Astrocyte of the hippocampus (primary cell): ENCODE results near the gene B4GALT2.

Experiments
- DNase-seq: peaks from one replicate; pipeline ENCODE4 v3.0.0; 2011; ENCODE audit warnings: low read depth, low spot score

Gene B4GALT2

DNA sequence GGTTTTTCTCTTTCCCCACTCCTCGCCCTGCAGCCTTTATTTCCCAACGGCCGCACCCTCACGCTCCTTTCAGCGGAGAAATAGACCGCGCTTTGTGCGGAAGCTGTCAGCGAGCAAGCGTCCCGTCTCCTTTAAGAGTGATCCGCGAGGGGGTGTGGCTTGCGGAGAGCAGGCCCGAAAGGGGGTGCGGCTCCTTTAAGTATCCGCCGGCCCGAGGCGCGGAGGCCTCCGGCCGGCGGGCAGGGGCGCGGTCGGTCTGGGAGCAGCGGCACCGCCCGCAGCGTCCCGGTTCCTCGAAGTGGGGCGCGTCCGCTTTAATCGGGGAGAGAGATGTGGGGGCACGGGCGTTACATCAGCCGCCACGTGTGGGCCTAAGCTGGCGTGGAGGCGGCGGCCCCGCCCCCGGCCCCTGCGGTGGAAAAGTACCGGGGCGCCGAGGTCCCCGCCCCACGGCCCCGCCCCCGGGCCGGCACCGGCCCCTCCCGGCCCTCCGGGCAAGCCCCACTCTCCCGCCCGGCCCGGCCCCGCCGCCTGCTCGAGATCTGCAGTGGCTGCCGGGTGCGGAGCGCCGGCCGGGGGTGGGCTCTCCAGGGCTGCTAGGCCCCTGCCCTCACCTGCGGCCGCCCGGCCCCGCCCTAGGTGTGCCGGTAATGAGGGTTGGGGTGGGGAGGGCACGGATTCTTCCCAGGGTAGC lies 51.0 kb downstream of the B4GALT2 start:
- DNase-seq, result peak; percentile 92

DNA sequence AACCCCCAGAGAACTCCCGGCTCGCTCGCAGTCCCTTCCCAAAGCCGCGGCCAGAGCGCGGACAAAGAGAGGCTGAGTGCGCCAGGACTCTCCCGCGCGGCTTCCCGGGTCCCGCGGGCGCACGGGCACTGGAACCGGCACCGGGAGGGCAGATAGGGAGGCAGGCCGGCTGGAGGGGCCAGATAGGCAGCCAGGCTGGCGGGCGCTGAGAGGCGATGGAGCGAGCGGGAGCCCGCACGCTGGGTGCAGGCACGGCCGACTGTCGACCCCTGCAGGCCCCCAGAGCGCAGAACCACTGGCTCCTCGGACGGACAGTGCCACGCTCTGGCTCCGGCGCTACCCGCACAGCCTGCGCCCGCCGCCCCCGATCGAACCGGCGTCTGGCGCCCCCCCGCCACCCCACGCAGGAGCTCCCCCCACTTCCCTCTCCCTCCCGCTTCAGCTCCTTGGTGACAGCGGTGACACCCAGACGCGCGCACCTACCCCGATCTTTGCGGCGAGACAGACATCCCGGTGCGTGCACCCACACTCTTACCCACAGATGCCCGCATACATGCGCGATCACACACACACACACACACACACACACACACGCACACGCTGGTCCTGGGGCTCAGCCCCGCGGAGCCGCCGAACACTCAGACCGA lies 51.7 kb downstream of the B4GALT2 start:
- peak; percentile 78 for DNase-seq

DNA sequence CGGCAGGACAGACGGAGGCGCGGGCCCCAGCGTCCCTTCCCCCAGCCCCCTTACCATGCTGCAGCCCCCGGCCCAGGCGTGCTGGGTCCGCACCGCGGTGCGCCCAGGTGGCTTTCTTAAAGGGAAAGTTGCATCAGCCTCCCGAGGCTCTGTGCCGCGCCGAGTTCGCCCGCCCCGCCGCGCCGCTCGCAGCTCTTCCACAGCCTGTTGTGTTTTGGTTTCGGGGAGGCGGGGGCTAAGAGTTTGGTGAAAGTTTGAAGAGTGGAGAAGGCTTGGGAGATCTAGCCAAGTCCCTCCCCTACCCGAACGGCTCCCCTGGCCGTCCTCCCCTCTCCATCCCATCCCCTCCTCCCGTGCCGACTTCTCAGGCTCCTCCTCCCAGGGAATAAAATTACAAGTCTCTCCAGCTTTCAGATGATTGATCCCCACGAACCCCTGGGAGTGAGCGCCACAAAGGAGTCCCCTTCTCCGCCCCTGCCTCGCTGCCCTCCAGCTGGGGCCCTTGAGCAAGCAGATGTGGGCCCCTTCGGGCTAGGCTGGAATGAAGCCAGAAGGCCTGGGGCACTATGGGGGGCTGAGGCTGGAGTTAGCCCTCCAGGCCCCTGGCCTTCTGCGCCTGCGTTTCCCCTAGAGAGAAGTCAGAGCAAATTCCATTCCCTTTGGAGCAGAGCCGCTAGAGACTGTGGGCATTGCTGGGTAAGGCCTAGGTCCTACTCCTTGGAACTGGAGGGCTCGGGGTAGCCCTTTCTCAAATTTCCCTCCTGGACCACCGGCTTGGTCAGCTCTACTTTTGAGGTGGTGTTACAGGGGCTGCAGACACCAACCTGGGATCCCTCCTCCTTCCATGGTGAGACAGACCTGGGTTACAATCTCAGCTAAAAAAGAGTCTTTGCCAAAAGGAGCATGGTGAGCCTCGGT lies 52.5 kb downstream of the B4GALT2 start, which contains the start of gene SLC6A9:
SLC6A9 (minus strand) TSS at position 211 of the 918 bp plus-strand sequence. CDS start 7,185 bp downstream, outside the sequence.
- DNase-seq, result peak; percentile 77

DNA sequence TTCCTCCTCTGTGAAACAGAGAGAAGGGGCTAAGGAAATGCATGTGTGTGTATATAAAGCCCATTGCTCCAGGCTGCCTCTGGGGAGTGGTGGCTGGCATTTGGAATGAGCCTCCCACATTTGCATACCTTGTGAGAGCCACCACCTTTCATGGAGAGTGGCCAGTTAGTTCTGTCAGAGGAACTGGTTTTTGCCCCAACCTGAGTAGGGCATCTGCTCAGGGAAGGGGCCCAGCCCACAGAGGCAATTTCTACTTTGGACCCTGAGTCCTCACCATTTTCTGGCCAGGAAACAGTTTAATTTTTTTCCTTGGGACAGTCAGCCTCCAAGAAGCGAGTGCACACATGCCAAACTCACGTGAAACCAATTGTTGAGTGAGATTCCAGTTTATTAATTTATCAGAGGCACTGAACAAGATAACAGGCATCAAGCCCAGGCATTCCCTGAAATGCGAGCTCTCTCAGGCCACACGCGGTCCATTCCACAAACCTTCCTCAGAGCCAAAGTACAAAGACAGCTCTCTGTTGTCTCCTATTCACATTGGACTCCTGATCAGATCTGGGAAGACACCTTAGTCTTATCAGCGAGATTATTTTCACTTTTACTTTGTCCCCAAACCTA lies 53.3 kb downstream of the B4GALT2 start:
- no peak for DNase-seq

DNA sequence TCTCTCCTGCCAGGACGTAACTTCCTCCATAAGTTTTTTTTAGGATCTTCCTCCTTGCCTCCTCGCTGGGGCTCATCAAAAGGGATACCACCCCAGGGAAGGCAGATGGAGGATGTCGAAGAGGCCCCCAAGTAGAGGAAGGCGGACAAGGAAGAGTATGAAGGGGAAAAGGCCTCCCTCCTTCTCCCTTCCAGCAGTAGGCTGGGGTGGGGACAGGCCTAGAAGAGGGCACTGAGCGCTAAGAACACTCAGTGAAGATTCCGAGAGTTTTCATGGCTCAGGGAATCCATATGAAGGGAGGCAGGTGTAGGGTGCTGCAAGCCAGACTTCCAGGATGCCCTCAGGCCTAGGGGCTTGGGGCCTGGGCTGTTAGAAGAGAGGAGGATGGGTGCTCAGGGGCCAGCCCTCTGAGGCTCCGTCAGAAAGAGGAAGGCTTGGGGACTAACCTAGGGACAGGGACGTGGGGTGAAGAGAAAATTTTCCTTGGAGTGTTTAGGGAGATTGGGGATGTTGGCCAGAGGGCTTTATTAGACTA lies 54.1 kb downstream of the B4GALT2 start:
- DNase-seq, result no peak

DNA sequence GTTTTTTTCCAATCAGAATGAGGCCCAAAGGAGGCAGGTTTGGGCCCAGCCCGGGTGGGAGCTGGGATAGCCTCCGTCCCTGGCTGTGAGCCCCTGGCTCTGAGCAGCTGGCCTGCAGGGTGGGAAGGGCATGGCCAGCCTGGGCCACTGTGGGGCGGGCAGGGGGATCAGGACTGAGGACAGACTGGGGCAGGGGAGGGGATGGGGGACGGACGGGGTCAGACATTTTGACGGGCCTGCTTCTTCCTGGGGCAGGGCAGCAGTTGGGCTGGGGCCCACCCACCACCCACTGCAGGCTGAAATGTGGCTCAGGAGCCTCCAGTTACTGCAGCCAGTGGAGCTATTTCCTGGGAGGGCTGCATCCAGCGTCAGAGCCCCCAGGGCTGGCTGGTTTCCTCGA lies 54.7 kb downstream of the B4GALT2 start:
- no peak for DNase-seq

DNA sequence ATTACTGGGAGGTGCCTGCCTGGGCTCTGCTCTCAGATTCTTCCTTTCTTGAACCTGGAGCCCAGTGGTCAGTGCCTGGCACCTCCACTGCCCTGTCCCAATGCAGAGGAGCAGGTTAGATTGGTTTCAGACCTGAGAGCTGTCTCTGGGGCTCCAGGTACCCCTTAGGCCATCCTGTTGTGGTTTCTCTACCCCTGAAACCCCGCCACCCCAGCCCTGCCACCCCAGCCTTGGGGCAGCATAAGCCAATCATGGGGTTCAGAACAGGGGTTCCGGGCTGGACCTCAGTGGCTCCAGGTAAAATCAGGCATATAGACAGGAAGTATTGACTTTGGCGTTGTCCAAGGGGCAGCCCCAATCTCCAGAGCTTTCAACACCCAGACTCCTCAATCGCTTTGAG lies 55.4 kb downstream of the B4GALT2 start:
- no peak for DNase-seq

DNA sequence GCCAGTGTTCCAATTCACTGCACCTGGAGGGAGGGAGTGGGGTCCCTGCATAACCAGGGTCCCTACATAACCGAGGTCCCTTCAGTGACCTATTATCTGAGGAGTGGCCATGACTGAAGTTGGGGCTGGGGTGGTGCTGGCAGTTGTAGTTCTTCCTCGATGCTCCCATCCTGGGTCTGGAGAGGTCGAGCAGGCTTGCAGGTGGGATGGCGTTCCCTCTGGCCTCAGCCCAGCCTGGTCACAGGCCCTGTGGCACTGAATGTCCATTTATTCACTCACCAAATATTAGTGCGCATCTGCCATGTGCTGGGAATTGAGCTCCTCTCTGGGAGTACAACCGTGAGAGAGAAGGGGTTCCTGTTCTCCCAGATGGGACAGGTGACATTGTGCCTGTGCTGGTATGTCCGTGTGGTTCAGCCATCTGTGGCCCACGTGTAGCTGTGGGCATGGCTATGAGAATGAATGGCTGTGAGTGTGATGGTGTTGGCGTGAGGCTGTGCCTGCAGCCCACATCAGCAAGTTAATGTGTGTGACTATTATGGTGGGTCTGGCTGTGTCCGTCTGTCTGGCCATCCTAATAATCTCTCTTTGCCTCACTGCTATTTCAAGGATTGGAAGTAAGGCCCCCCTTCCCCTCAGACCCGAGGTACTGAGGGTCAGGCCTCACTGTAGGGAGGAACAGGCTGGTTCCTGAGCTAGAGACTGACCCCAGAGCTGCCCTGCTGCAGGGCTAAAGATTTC lies 56.1 kb downstream of the B4GALT2 start:
- no peak for DNase-seq

DNA sequence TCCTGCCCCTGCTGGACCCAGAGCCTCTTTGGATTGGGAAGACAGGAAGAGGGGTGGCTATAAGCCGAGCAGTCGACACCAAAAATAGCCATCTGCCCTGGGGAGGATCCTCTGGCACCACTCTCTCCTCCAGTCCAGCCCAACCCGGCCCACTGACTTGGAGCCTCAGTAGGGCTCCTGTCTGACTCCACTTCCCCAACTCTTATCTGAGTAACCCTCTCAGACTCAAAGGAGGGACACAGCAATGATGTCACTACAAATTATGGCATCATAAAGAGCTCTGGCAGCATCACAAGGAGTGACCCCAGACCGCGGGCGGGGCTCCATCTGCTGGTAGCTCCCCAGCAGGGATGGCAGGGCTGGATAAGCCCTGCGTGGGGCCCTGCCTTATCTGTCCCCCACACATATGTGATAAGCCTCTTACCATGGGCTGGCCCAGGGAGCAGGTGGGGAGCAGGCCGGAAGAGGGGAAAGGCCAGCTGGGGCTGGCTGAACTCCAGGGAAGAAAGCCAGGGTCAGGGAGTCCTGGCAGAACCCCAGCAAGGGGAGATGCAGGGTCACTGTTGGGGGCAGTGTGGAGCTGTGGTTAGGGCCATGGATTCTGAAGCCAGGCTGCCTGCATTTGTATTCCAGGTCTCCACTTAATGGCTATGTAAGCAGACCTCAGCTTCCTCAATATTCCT lies 56.9 kb downstream of the B4GALT2 start:
- no peak for DNase-seq

DNA sequence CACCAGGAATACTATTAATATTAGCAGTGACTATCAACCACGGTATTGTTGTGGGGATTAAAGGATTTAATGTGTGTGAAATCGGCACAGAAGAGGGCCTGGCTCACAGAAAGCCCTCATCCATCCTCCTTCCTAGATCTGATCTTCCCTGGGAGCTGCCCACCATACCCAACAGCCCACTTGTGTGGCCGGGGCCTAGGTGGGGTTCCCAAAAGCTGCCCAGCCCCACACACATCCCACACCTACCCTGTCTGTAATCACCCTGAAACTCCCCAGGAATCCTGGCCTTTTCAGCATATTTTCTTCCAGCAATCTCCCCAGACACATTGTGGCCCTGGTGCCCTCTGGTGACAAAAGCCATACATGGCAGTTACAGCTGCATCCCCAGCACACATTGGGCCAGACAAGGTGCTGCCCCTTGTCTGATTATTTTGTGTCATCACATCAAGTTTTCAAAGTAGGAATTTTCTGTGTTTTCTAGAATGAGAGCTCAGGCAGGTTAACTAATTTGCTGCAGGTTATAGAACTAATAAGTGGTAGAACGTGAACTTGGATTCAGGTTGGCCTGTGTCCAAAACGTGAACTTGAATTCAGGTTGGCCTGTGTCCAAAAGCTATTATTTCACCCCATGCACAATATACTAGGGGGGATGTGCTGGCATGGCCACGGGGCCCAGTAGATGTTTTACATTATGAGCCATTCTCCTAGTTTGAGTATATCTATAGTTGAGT lies 57.6 kb downstream of the B4GALT2 start:
- peak; percentile 85 for DNase-seq

DNA sequence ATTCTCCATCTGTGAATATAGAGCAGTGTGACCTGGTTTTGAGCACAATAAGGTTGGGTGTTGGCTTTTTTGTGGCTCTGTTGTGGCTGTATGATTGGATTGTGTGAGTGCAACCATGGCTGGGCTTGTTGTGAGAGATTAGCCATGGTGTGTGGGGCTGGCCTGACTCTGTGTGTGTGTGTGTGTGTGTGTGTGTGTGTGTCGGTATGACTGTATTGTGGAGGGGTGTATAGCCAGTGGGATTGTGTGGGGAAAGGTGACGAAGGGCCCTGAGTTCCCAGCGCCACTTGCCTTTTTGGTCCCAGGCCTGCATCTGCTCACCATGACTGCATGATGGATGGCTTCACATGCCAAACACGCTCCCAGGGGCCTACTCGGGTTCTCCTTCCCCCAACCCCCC lies 58.1 kb downstream of the B4GALT2 start:
- no peak for DNase-seq

DNA sequence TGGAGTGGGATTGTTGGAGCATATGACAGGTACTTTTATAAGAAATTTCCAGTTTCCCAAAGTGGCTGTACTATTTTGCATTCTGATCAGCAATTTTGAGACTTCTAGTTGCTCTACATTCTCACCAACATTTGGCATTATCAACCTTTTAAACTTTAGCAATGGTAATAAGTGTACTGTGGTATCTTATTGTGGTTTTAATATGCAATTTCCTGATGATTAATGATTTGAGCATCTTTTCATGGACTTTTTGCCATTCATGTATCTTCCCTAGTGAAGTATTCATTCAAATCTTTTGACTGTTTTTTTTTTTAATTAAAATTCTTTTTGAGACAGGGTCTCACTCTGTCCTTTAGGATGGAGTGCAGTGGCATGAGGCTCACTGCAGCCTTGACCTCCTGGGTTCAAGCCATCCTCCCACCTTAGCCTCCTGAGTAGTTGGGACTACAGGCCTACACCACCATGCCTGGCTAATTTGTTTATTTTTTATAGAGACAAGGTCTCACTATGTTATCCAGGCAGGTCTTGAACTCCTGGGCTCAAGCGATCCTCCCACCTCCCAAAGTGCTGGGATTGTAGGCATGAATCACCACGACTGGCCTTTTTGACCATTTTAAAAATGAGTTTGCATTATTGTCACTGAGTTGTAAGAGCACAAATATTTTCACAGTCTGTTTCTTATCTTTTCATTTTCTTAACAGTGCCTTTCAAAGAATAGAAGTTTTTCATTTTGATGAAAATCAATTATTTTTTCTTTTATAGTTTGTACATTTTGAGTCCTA lies 60.1 kb downstream of the B4GALT2 start:
- DNase-seq, result no peak

DNA sequence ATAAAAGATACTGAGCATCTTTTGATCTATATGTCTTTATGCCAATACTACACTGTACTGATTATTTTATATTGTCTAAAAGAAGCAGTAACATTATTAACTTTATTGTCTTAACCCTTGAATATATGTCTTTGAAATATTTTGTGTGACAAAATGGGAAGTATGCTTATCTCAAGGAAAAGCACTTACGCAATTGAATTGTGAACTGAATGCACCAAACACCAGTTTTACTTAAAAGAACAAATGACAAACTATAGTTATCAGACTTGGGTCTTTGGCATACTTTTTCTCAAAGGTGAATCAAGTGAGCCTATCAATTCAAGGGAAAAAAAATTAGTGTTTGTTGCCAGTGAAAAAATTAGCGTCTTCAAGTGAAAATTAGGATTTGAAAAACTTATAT lies 61.4 kb downstream of the B4GALT2 start:
- no peak for DNase-seq
